ENCODE measurements around the gene CMSS1. TPM values are rescaled to one million over a fixed set of nuclear protein-coding genes. Genes with fewer than 3 reads are reported as not detected.

The CMSS1 gene
- total and polyA plus RNA-seq, 2 of the 13 experiments (the other 11 are each of a cell fraction or from before 2014, with no cell fraction given) = 6.4 to 48.7 TPM

DNA sequence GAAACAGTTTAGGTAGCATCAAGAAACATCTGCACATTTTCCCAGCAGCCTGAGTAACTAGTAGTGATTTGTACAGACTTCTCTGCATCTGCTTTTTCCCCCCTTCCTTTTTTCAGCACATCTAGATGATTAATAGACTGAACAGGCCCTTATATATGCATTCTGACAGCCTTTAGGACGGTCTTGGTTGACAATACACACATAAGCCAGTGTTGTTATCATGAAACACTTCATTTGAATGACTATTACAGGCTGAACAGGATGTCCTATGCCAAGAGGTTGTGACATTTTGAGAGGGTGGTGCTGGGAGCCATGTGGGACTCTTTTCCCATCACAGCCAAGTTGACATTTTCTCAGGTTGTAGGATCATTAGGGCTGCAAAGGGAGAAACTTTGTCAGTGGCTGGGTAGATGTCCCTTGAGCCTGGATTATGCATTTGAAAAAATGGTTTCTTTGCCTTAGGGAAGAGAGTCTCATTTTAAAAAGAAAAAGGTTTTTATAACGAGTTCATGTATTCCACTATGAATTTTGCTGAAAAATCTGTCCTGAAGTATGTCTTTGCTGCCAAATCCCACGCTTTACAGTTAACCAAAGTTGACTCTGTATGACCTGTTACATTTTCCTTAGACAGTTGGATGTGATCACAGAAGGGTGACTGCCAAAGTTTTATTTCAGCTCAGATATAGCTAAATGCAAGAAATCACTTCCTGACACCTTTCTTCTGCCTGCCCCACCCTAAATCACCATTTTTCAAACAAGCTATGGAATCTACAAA is 223.0 kb downstream of the CMSS1 start (continued):
- TF ChIP-seq ARID4A (CRISPR knock-in tag; IDR thresholded peaks at IDR 0.05; ENCODE audit: borderline replicate concordance) = no peak
- no peak for TF ChIP-seq ZNF629 (CRISPR knock-in tag; conservative IDR thresholded peaks at IDR 0.05)
- TF ChIP-seq, protein P1, sequence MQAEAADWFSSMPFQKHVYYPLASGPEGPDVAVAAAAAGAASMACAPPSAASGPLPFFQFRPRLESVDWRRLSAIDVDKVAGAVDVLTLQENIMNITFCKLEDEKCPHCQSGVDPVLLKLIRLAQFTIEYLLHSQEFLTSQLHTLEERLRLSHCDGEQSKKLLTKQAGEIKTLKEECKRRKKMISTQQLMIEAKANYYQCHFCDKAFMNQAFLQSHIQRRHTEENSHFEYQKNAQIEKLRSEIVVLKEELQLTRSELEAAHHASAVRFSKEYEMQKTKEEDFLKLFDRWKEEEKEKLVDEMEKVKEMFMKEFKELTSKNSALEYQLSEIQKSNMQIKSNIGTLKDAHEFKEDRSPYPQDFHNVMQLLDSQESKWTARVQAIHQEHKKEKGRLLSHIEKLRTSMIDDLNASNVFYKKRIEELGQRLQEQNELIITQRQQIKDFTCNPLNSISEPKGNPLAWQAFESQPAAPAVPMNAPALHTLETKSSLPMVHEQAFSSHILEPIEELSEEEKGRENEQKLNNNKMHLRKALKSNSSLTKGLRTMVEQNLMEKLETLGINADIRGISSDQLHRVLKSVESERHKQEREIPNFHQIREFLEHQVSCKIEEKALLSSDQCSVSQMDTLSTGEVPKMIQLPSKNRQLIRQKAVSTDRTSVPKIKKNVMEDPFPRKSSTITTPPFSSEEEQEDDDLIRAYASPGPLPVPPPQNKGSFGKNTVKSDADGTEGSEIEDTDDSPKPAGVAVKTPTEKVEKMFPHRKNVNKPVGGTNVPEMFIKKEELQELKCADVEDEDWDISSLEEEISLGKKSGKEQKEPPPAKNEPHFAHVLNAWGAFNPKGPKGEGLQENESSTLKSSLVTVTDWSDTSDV (CRISPR knock-in tag; IDR thresholded peaks at IDR 0.05) = no peak
- no peak for TF ChIP-seq ZBTB39 (CRISPR knock-in tag; IDR thresholded peaks at IDR 0.05)
- TF ChIP-seq SMARCC2 (IDR thresholded peaks at IDR 0.05) = no peak
- no peak for TF ChIP-seq ZIK1 (CRISPR knock-in tag; IDR thresholded peaks at IDR 0.05; ENCODE audit: borderline replicate concordance, low read depth)
- no peak for TF ChIP-seq GATA4 (IDR thresholded peaks at IDR 0.05; ENCODE audit: borderline replicate concordance, low read depth)

Data from HepG2 (cell line).